Liver (tissue), 9 donors: Measurements from ENCODE around the gene RNU6-1. TPM values are rescaled to one million over a fixed set of nuclear protein-coding genes. Genes with fewer than 3 reads are reported as not detected.

Source experiments
- DNase-seq: peaks from one replicate; pipeline ENCODE4 v3.0.0-alpha.2; 2017; ENCODE audit warnings: low spot score
- H3K27ac ChIP-seq, 2 donors: one replicate each; pipeline ENCODE4 v1.7.0; 2013; ENCODE audit warnings: inconsistent platforms in 2 of 2, low read length in 2 of 2, control low read depth in 1 of 2, low read depth in 1 of 2, mild to moderate bottlenecking in 1 of 2
- H3K27me3 ChIP-seq, 4 donors: one replicate each; pipeline versions ENCODE4 v1.6.1 to v1.7.0; 2013; ENCODE audit warnings: low read length in 3 of 4, inconsistent platforms in 1 of 4, mild to moderate bottlenecking in 1 of 4, moderate library complexity in 1 of 4; ENCODE audit not compliant: control insufficient read depth in 4 of 4, insufficient read depth in 4 of 4
- H3K36me3 ChIP-seq, 4 donors: one replicate each; pipeline versions ENCODE4 v1.6.1 to v1.7.0; 2013; ENCODE audit warnings: low read length in 3 of 4, mild to moderate bottlenecking in 3 of 4, low read depth in 1 of 4, moderate library complexity in 1 of 4; ENCODE audit not compliant: control insufficient read depth in 4 of 4, insufficient read depth in 3 of 4
- H3K4me1 ChIP-seq, 4 donors: one replicate each; pipeline versions ENCODE4 v1.6.1 to v1.7.0; 2013; ENCODE audit warnings: low read length in 3 of 4, mild to moderate bottlenecking in 3 of 4, moderate library complexity in 1 of 4; ENCODE audit not compliant: control insufficient read depth in 4 of 4, insufficient read depth in 4 of 4
- H3K4me3 ChIP-seq, 3 donors: one replicate each; pipeline versions ENCODE4 v1.6.1 to v1.7.0; 2013; ENCODE audit warnings: low read length in 3 of 3, control low read depth in 1 of 3, low read depth in 1 of 3, mild to moderate bottlenecking in 1 of 3
- H3K9ac ChIP-seq, 2 donors: one replicate each; pipeline ENCODE4 v1.7.0; 2013; ENCODE audit warnings: low read length in 2 of 2, mild to moderate bottlenecking in 2 of 2, moderate library complexity in 2 of 2, control low read depth in 1 of 2, low read depth in 1 of 2
- H3K9me3 ChIP-seq, 4 donors: one replicate each; pipeline versions ENCODE4 v1.6.1 to v1.7.0; 2013; ENCODE audit warnings: low read length in 3 of 4; ENCODE audit not compliant: control insufficient read depth in 4 of 4
- FOXA1 ChIP-seq: IDR thresholded peaks from 2 replicates; pipeline ENCODE4 v1.6.1; 2016; ENCODE audit warnings: antibody characterized with exemption
- FOXA2 ChIP-seq: IDR thresholded peaks from 2 replicates; pipeline ENCODE4 v1.6.1; 2016; ENCODE audit warnings: antibody characterized with exemption
- GABPA ChIP-seq, 2 donors: IDR thresholded peaks in 1 of 2; conservative IDR thresholded peaks in 1 of 2; 2 replicates each; pipeline ENCODE4 v1.6.1; 2016; ENCODE audit warnings: antibody characterized with exemption in 2 of 2, mild to moderate bottlenecking in 1 of 2, moderate library complexity in 1 of 2
- HNF4A ChIP-seq, 2 donors: conservative IDR thresholded peaks; 2 replicates each; pipeline ENCODE4 v1.6.1; 2016; ENCODE audit warnings: antibody characterized with exemption in 2 of 2, mild to moderate bottlenecking in 2 of 2
- HNF4G ChIP-seq: IDR thresholded peaks from 2 replicates; pipeline ENCODE4 v1.6.1; 2016; ENCODE audit warnings: antibody characterized with exemption
- JUND ChIP-seq, 2 donors: IDR thresholded peaks; 2 replicates each; pipeline ENCODE4 v1.6.1; 2016; ENCODE audit warnings: antibody characterized with exemption in 2 of 2
- NR2F2 ChIP-seq: IDR thresholded peaks from 2 replicates; pipeline ENCODE4 v1.6.1; 2016; ENCODE audit warnings: antibody characterized with exemption
- RAD21 ChIP-seq, 2 donors: IDR thresholded peaks; 2 replicates each; pipeline ENCODE4 v1.6.1; 2016; ENCODE audit warnings: antibody characterized with exemption in 2 of 2, mild to moderate bottlenecking in 2 of 2
- REST ChIP-seq: IDR thresholded peaks from 2 replicates; pipeline ENCODE4 v1.6.1; 2016; ENCODE audit warnings: antibody characterized with exemption, mild to moderate bottlenecking
- RXRA ChIP-seq, 2 donors: IDR thresholded peaks; 2 replicates each; pipeline ENCODE4 v1.6.1; 2017 to 2018; ENCODE audit warnings: antibody characterized with exemption in 2 of 2, mild to moderate bottlenecking in 1 of 2
- SP1 ChIP-seq: IDR thresholded peaks from 2 replicates; pipeline ENCODE4 v1.6.1; 2018; ENCODE audit warnings: antibody characterized with exemption, mild to moderate bottlenecking
- TAF1 ChIP-seq: conservative IDR thresholded peaks from 2 replicates; pipeline ENCODE4 v1.6.1; 2016; ENCODE audit warnings: antibody characterized with exemption, mild to moderate bottlenecking
- YY1 ChIP-seq: IDR thresholded peaks from 2 replicates; pipeline ENCODE4 v1.6.1; 2016; ENCODE audit warnings: antibody characterized with exemption, mild to moderate bottlenecking
- WGBS: extraction: QIAGEN DNeasy Blood & Tissue Kit; methylation state at CpG from one replicate; pipeline ENCODE4 v1.1.7; 2013; 5-methylcytosine and 5-hydroxymethylcytosine counted together
- polyA plus RNA-seq, 2 donors: library from polyadenylated mRNA; stranded (reverse) in 1 of 2; unstranded in 1 of 2; fragments of 200-250 nt in 1 of 2; fragments of >200 nt in 1 of 2; fragmentation: Nextera tagmentation in 1 of 2; extraction: Ambion mirVana in 1 of 2; gene quantifications; one replicate each; pipeline versions ENCODE4 v1.2.1 to v1.2.3, GENCODE V29; 2013 to 2015
- total RNA-seq, 2 donors: library from RNA; depleted of rRNA; stranded (reverse); fragments of >200 nt; gene quantifications; one replicate each; pipeline ENCODE4 v1.2.3, GENCODE V29; 2014
- donor health status: healthy.
- donor health status: healthy.
- donor health status: healthy.
- donor health status: healthy.
- donor health status: healthy.

The RNU6-1 gene
- total and polyA plus RNA-seq, 4 donors, result not detected

- no peaks in the 10 kb centered on the region for H3K9me3 ChIP-seq
- H3K4me3 ChIP-seq, result no peak overlapping the region
- no peaks in the 10 kb centered on the region for H3K27me3 ChIP-seq
- H3K27ac ChIP-seq, result no peak overlapping the region
- peaks cover 4 to 22% (median 15%) of the 10 kb centered on the region in 4 donors for H3K4me1 ChIP-seq
- WGBS, result 95% methylated on average over 7 of the region's 7 CpGs
- DNase-seq, result no peak
- H3K36me3 ChIP-seq, result no peaks in the 10 kb centered on the region
- no peak overlapping the region for H3K9ac ChIP-seq
- no peak for TF ChIP-seq RXRA (IDR thresholded peaks at IDR 0.05)
- no peak for TF ChIP-seq YY1
- TF ChIP-seq TAF1, result no peak
- no peak for TF ChIP-seq HNF4A (conservative IDR thresholded peaks at IDR 0.05)
- TF ChIP-seq GABPA (IDR thresholded peaks at IDR 0.05 in 1 of 2, conservative IDR thresholded peaks at IDR 0.05 in 1 of 2), result no peak
- no peak for TF ChIP-seq REST
Measured at GRCh38 chr15:67843092-67843501, 3.3 kb upstream of the RNU6-1 start.

GRCh38 chr15:67841513-67841762, 1.6 kb upstream of the RNU6-1 start:
- DNase-seq, result no peak
- H3K9me3 ChIP-seq, result no peaks in the 10 kb centered on the region
- no peaks in the 10 kb centered on the region for H3K36me3 ChIP-seq
- TF ChIP-seq RXRA (IDR thresholded peaks at IDR 0.05) (no peak), TAF1 (no peak), SP1 (no peak), FOXA2 (no peak), YY1 (no peak), JUND (IDR thresholded peaks at IDR 0.05) (no peak), RAD21 (IDR thresholded peaks at IDR 0.05) (no peak), NR2F2 (no peak), HNF4G (no peak)
- WGBS, result 66% methylated on average over 4 of the region's 4 CpGs
- H3K9ac ChIP-seq, result no peak overlapping the region
- peaks cover 4 to 22% (median 15%) of the 10 kb centered on the region in 4 donors for H3K4me1 ChIP-seq
- H3K27ac ChIP-seq, result no peak overlapping the region
- H3K27me3 ChIP-seq, result no peaks in the 10 kb centered on the region
- H3K4me3 ChIP-seq, result peak overlapping the region in 1 of 3 donors; percentile 92

- no peaks in the 10 kb centered on the region for H3K27me3 ChIP-seq
- peak overlapping the region; percentile 74 to 92 (median 79) for H3K4me3 ChIP-seq
- H3K9ac ChIP-seq, result peak overlapping the region; percentile 66 to 83
- DNase-seq, result peak; percentile 37
- H3K27ac ChIP-seq, result peak overlapping the region; percentile 93
- peaks cover 4 to 26% (median 17%) of the 10 kb centered on the region in 4 donors for H3K4me1 ChIP-seq
- WGBS, result 9% methylated on average over 17 of the region's 17 CpGs
- no peaks in the 10 kb centered on the region for H3K9me3 ChIP-seq
- no peaks in the 10 kb centered on the region for H3K36me3 ChIP-seq
- TF ChIP-seq YY1 (peak; percentile 33), GABPA (IDR thresholded peaks at IDR 0.05 in 1 of 2, conservative IDR thresholded peaks at IDR 0.05 in 1 of 2) (no peak), FOXA2 (no peak), FOXA1 (no peak)
Measured at GRCh38 chr15:67840749-67841512, 1.1 kb upstream of the RNU6-1 start.
